GM19395 (cell line): ENCODE results near the gene SOCS3.

ENCODE experiments used
- ATAC-seq: cut with Tn5 transposase; IDR thresholded peaks from one replicate; pipeline ENCODE4 v1.9.1; 2021; ENCODE audit warnings: mild to moderate bottlenecking, moderate library complexity; ENCODE audit not compliant: unreplicated experiment

Gene SOCS3

GRCh38 chr17:78368854-78369495, 9.1 kb upstream of the SOCS3 start:
- ATAC-seq = no peak

GRCh38 chr17:78368348-78368747, 8.5 kb upstream of the SOCS3 start:
- no peak for ATAC-seq

GRCh38 chr17:78367193-78367592, 7.3 kb upstream of the SOCS3 start:
- no peak for ATAC-seq

- no peak for ATAC-seq
Measured at GRCh38 chr17:78366109-78366848, 6.4 kb upstream of the SOCS3 start.

GRCh38 chr17:78365561-78366108, 5.8 kb upstream of the SOCS3 start:
- ATAC-seq = no peak

GRCh38 chr17:78364436-78365281, 4.8 kb upstream of the SOCS3 start:
- ATAC-seq = no peak

- no peak for ATAC-seq
Measured at GRCh38 chr17:78362671-78363070, 2.8 kb upstream of the SOCS3 start.

- ATAC-seq = no peak
Measured at GRCh38 chr17:78362232-78362631, 2.4 kb upstream of the SOCS3 start.

GRCh38 chr17:78361225-78361701, 1.4 kb upstream of the SOCS3 start:
- ATAC-seq = no peak

GRCh38 chr17:78360371-78361224, 721 bp upstream of the SOCS3 start:
- ATAC-seq = peak; percentile 23

GRCh38 chr17:78359321-78359996, 418 bp downstream of the SOCS3 start:
- ATAC-seq = no peak

GRCh38 chr17:78358538-78359320, 1.1 kb downstream of the SOCS3 start:
- no peak for ATAC-seq

- ATAC-seq = no peak
Measured at GRCh38 chr17:78357672-78358537, 2.0 kb downstream of the SOCS3 start.

- no peak for ATAC-seq
Measured at GRCh38 chr17:78357177-78357586, 2.7 kb downstream of the SOCS3 start.

- ATAC-seq = peak; percentile 70
Measured at GRCh38 chr17:78356101-78356713, 3.7 kb downstream of the SOCS3 start.

- no peak for ATAC-seq
Measured at GRCh38 chr17:78355701-78356100, 4.2 kb downstream of the SOCS3 start.

- ATAC-seq = no peak
Measured at GRCh38 chr17:78355045-78355641, 4.7 kb downstream of the SOCS3 start.
